ENCODE data around the gene CAPS.

CAPS gene

DNA sequence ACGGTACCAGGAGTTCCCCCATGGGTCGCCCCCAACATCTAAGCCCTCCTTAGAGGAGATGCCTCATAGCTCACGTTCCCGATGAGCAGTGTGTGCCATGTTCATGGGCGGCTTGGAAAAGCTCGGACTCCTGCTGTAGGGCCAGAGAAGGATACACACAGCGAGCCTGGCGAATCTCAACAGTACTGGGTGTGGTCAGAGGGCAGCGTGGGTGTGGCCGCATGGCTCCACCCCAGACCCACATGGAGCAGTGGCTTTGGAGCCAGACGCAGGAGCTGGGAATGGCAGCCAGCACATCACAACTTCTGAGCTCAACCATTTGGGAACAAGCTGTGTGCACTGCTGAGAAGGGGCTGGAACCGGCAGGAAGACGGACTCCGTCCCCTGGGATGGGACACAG, 15.6 kb downstream of the CAPS start:
- ATAC-seq (ENCODE audit: low read depth) (no peak), DNase-seq (ENCODE audit: low spot score in 2 of 2) (no peak)
- Mint-ChIP-seq H3K4me3 (no peak overlapping the region), H3K4me1 (peaks cover 13% of the 10 kb centered on the region), H3K36me3 (peaks cover 13% of the 10 kb centered on the region), H3K27ac (no peak overlapping the region), H3K9me3 (no peaks in the 10 kb centered on the region), H3K27me3 (no peaks in the 10 kb centered on the region)

DNA sequence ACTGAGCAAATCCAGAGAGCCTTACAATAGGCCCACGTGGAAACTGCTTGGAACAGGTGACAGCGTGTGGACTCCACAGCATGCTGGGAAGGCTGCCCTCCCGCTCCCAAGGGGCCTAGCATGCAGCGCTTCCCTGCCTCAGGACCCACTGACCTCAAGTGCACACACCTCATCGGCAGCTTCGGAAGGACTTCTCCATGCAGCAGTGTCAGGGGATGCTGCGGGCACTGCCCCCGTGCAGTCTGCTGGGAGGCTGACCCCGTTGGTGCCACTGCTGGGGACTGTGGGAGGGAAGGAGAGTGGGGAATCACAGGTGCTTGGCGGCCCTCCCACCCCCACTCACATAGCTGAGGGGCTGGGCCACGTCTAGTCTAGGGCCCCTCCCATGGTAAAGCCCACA, 17.2 kb downstream of the CAPS start:
- Mint-ChIP-seq H3K36me3 (peaks cover 17% of the 10 kb centered on the region), H3K27ac (no peak overlapping the region)
- no peak for ATAC-seq (ENCODE audit: low read depth)

DNA sequence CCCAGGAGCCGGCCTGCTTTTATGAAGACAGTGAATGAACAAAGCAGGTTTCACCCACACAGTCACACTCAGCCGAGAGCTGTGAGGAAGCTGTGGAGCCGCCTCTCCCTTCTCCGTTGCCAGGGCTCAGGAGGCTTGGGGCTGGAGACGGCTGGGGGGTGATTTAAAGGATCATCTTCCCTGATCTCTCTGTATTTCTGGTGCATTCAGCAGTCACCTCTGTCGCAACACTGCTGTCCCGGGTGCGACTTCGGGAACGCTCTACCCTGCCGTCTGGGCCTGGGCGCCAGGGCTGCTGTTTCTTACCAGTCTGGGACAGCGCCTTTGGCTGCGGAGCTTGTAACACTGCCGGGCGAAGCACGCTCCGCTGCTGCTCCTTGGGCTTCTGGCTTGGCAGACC, 18.1 kb downstream of the CAPS start:
- DNase-seq (ENCODE audit: low spot score in 2 of 2) (no peak), ATAC-seq (ENCODE audit: low read depth) (no peak)
- peaks cover 16% of the 10 kb centered on the region for H3K36me3 Mint-ChIP-seq
- no peaks in the 10 kb centered on the region for H3K9me3 Mint-ChIP-seq
- H3K27me3 Mint-ChIP-seq, result no peaks in the 10 kb centered on the region
- H3K4me1 Mint-ChIP-seq, result peaks cover 13% of the 10 kb centered on the region
- H3K27ac Mint-ChIP-seq, result no peak overlapping the region
- H3K4me3 Mint-ChIP-seq, result no peak overlapping the region

More for the DNA sequence above, 17.2 kb downstream of the CAPS start:
- peaks cover 13% of the 10 kb centered on the region for H3K4me1 Mint-ChIP-seq
- no peaks in the 10 kb centered on the region for H3K27me3 Mint-ChIP-seq
- H3K9me3 Mint-ChIP-seq, result no peaks in the 10 kb centered on the region
- no peak for DNase-seq (ENCODE audit: low spot score in 2 of 2)
- no peak overlapping the region for H3K4me3 Mint-ChIP-seq

DNA sequence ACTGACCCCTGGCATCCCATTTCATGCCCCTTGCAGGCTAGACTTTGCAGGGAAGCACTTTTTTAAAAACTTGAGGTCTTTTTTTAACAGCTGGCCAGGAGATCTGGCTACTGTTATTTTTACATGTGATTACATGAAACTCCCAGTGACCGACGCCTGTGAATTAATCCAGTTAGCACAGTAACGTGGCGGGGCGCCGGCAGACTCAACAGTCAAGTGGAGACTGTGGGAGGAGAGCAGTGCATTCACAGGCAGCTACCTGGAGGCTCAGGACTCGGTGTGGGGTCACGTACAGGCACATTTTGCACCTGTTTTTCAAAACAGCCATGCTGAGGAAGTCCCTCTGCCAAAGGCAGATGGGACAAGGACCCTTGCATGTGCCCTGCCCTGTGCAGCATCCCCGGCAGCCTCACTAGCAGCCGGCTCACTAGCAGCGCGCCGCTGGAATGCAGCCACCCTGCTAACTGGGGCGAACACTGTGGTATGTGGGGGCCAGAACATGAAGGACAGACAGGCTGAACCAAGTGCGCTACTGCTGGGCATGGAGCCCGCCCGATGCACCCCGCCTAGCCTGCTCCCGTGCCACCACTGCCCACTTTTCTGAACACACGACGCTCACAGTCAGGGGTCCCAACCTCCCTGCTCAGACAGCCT, 18.7 kb downstream of the CAPS start:
- Mint-ChIP-seq H3K36me3 (peaks cover 20% of the 10 kb centered on the region), H3K27ac (no peak overlapping the region), H3K9me3 (no peaks in the 10 kb centered on the region), H3K27me3 (no peaks in the 10 kb centered on the region), H3K4me1 (peaks cover 9% of the 10 kb centered on the region), H3K4me3 (no peak overlapping the region)
- no peak for DNase-seq (ENCODE audit: low spot score in 2 of 2)
- no peak for ATAC-seq (ENCODE audit: low read depth)

DNA sequence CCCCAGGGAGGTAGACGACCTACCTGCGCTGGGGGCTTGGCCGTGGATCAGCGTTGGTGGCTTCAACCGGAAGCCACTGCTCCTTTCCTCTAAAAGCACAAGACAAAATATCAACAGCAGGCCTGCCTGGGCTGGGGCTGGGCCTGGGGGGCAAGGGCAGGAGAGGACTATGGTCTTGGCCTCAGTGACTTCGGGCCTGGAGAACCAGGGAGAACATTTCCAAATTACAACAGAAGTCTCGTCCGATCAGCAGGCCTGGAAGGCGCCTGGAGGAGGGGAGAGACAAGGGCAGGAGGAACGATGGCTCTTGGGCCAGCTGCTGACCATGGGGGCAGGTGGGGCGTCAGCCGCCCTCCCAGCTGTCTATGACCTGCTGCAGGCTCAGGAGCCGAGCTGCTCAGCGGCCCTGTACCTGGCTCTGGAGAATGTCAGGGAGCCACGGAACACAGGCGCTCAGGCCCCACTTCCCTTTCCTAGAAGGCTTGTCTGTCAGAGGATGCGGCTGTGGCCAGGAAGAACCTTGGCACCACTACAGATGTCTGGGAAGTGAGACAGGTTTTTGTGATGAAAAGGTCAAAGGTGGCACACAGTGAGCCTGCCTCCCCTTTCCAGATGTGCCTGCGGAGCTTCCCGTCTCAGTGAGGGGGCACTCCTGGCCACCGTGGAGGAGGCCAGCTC, 19.5 kb downstream of the CAPS start:
- H3K36me3 Mint-ChIP-seq, result peaks cover 17% of the 10 kb centered on the region
- H3K4me3 Mint-ChIP-seq, result no peak overlapping the region
- no peaks in the 10 kb centered on the region for H3K27me3 Mint-ChIP-seq
- no peak overlapping the region for H3K27ac Mint-ChIP-seq
- H3K9me3 Mint-ChIP-seq, result no peaks in the 10 kb centered on the region
- ATAC-seq (ENCODE audit: low read depth) (no peak), DNase-seq (ENCODE audit: low spot score in 2 of 2) (no peak)
- peaks cover 2% of the 10 kb centered on the region for H3K4me1 Mint-ChIP-seq

DNA sequence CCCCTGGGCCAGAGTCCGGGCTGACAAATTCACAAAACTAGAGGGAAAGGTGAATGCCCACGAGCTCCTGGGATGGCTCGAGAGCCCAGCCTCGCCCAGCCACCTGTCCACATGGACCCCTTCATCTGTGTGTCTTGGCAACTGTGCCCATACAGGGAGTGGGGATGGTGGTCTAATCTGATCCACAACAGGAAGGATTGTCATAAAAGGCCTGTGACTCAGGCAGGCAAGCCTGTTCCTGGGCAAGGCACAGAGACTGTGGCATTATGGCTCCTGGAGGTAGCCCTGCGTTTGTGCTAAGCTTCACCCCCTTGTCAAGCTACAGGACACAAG, 20.0 kb downstream of the CAPS start:
- no peaks in the 10 kb centered on the region for H3K27me3 Mint-ChIP-seq
- no peak for ATAC-seq (ENCODE audit: low read depth)
- no peaks in the 10 kb centered on the region for H3K9me3 Mint-ChIP-seq
- no peak overlapping the region for H3K4me3 Mint-ChIP-seq
- peaks cover 14% of the 10 kb centered on the region for H3K36me3 Mint-ChIP-seq
- H3K4me1 Mint-ChIP-seq, result peaks cover 2% of the 10 kb centered on the region
- no peak for DNase-seq (ENCODE audit: low spot score in 2 of 2)
- no peak overlapping the region for H3K27ac Mint-ChIP-seq

DNA sequence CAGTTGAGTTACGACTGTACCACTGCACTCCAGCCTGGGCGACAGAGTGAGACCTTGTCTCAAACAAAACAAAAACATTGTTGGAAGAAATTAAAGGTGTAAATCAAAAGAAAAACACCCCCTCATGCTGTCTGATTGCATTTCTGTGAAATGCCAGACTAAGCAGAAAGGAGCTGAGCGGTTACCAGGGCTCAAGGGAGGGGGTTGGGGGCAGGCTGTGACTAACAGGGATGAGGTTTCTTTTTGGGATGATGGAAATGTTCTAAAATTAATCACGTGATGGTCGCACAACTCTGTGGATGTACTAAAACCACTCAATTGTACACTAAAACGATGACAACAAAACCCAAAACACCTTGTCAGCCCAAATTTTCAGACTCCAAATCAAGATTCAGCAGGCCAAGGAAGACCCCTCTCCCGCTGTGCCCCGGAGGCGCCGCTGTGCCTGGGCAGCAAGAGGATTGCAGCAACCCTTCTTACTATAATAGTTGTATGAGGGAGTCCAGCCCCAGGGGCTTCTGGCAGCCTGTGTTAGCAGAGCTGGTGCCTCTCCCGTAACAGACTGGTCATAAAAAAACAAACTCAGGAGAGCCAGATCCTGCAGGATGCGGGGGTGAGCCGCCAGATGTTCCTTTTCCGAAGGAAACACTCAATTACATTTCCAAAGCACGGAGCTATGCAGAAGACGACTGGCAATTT, 20.9 kb downstream of the CAPS start:
- H3K36me3 Mint-ChIP-seq, result peaks cover 14% of the 10 kb centered on the region
- no peaks in the 10 kb centered on the region for H3K27me3 Mint-ChIP-seq
- no peaks in the 10 kb centered on the region for H3K9me3 Mint-ChIP-seq
- no peak overlapping the region for H3K27ac Mint-ChIP-seq
- no peak for ATAC-seq (ENCODE audit: low read depth)
- DNase-seq (ENCODE audit: low spot score in 2 of 2), result no peak
- peaks cover 2% of the 10 kb centered on the region for H3K4me1 Mint-ChIP-seq
- no peak overlapping the region for H3K4me3 Mint-ChIP-seq

DNA sequence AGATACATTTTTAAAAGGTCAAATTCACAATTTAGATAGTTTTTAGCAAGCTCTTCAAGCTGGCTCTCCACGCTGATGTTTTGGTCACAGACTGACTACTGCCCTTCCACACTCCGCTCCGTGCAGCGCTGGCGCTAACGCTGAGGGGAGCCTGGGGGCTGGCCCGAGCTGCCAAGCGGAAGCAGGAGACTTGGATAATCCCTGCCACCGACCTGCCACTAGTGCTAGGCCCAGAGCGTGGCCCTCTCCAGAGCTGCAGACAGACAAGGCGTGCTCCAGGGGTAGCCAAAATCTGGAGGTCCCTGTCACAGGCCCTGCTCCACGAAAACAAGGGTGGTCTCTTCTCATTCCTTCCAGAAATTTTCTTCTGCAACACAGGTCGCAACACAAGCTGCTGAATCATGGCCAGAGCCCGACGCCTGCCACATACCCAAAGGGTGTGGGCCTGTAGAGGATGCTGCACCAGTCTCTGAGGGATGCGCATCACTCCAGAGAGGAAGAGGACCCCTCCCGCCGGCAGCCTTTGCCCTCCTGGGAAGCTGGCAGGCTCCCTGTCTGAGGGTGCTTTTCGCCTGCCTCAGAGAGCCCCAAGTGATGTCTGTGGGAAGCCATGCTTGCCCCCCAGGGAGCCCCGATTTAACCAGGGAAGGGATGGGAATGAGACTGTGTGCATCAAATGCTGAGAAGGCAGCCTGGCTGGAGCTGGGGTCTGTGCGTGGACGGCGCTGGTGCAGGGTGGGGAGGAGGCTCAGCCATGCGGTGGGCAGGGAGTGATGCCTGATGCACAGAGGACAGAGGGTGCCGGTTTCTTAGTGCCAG, 21.6 kb downstream of the CAPS start:
- H3K27me3 Mint-ChIP-seq, result no peaks in the 10 kb centered on the region
- no peak for ATAC-seq (ENCODE audit: low read depth)
- no peaks in the 10 kb centered on the region for H3K9me3 Mint-ChIP-seq
- no peak overlapping the region for H3K4me3 Mint-ChIP-seq
- no peak overlapping the region for H3K27ac Mint-ChIP-seq
- H3K4me1 Mint-ChIP-seq, result peaks cover 2% of the 10 kb centered on the region
- peaks cover 14% of the 10 kb centered on the region for H3K36me3 Mint-ChIP-seq
- DNase-seq (ENCODE audit: low spot score in 2 of 2), result no peak

DNA sequence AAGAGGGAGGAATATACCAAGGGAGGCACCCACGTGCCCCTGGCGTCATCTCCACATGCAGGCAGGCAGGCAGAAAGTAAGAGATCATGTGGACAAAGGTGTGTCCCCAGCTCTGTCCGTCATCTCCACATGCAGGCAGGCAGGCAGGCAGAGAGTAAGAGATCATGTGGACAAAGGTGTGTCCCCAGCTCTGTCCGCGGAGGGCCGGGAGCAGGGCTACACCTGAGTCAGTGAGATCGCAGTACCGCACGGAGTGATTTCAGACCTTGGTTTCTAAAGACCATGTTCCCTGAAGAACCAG, 22.2 kb downstream of the CAPS start:
- H3K27me3 Mint-ChIP-seq, result no peaks in the 10 kb centered on the region
- H3K4me3 Mint-ChIP-seq, result no peak overlapping the region
- H3K36me3 Mint-ChIP-seq, result peaks cover 14% of the 10 kb centered on the region
- ATAC-seq (ENCODE audit: low read depth) (no peak), DNase-seq (ENCODE audit: low spot score in 2 of 2) (no peak)
- H3K9me3 Mint-ChIP-seq, result no peaks in the 10 kb centered on the region
- no peak overlapping the region for H3K27ac Mint-ChIP-seq
- H3K4me1 Mint-ChIP-seq, result peaks cover 2% of the 10 kb centered on the region

DNA sequence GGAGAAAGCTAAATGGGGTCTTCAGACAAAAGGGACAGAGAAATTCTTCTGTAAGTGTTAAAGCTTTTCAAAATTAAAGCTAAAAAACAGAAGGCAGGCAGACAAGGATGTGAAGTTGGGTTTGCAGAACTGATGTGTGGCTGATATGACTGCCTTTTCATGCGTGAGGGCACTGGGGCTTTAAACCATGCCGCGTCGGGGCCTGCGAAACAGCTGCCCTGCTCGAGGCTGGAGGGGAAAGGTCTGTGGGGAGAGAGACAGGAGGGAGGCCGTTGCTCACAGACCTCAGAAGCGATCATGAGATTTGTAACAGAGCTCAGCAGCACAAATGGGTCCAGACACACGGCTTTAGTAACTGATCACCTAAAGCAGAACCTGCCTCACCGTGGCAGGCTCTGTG, 23.5 kb downstream of the CAPS start:
- H3K4me1 Mint-ChIP-seq, result peaks cover 2% of the 10 kb centered on the region
- no peaks in the 10 kb centered on the region for H3K27me3 Mint-ChIP-seq
- H3K4me3 Mint-ChIP-seq, result no peak overlapping the region

DNA sequence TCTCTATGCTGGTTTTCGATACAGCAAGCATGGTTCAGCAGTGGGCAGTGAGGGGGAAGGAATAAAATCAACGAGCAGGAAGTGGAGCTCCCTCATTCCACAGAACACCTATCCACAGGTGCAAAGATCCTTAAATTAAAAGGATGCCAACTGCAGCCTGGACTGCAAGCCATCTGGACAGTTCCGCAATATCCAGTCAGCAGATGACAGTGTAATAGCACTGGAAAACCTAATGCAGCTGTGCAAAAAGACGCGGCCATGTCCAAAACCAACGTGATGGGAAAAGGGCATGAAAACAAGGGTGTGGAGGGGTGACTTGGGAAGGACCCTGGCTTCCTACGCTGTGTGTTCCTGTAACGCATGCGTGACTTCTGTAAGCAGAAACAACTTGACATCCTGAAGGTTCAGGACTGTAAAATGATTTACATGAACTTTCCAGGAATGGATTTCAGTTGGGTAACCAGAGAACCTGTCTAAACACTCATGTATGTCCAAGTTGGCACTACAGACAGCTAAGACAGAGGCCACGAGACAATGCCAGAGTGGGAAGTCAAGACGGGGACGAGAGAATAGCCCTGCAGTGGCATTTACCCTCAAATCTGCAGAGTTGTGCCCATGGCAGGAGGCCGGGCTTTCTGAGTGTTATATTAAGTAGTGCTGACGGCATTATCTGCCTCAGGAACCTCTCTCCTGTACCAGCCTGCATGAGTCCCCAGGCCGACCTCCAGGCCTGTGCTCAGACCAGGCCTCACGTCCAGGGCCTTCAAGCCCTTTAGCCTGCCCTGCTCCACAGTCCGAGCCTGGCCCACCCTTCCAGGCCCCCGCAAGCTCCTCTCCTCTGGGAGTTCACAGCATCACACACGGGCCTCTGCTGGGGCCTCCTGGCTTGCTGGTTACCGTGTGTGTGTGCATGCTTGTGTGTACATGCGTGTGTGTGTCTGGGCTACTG, 26.5 kb downstream of the CAPS start:
- no peak overlapping the region for H3K27ac Mint-ChIP-seq
- no peak for ATAC-seq (ENCODE audit: low read depth)
- H3K27me3 Mint-ChIP-seq, result no peaks in the 10 kb centered on the region
- no peak for DNase-seq (ENCODE audit: low spot score in 2 of 2)
- H3K4me1 Mint-ChIP-seq, result peaks cover 6% of the 10 kb centered on the region
- no peaks in the 10 kb centered on the region for H3K9me3 Mint-ChIP-seq
- H3K36me3 Mint-ChIP-seq, result peaks cover 14% of the 10 kb centered on the region
- no peak overlapping the region for H3K4me3 Mint-ChIP-seq

More for the DNA sequence above, 23.5 kb downstream of the CAPS start:
- H3K9me3 Mint-ChIP-seq, result no peaks in the 10 kb centered on the region
- no peak overlapping the region for H3K27ac Mint-ChIP-seq
- peaks cover 11% of the 10 kb centered on the region for H3K36me3 Mint-ChIP-seq
- ATAC-seq (ENCODE audit: low read depth) (no peak), DNase-seq (ENCODE audit: low spot score in 2 of 2) (no peak)

DNA sequence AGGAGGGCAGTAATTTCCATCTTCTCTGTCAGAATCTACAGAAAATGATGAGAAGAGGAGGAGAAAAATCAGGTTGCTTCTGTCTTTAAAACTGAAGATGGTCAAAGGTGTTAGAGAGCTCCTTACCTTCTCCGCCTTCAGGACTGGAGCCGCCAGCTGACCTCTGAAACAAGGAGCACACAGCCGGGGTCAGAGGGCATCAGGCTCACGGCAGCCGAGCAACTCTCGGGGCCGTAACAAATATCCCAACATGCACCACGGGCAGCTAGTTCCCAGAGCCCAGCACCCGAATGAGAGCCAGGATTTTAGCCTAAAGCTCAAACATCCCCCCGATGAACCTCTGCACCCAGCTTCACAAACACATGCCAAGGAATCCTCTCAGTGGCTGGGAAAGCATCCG, 27.6 kb downstream of the CAPS start:
- no peak overlapping the region for H3K27ac Mint-ChIP-seq
- no peaks in the 10 kb centered on the region for H3K27me3 Mint-ChIP-seq
- peaks cover 13% of the 10 kb centered on the region for H3K4me1 Mint-ChIP-seq
- DNase-seq (ENCODE audit: low spot score in 2 of 2) (no peak), ATAC-seq (ENCODE audit: low read depth) (no peak)
- H3K36me3 Mint-ChIP-seq, result peaks cover 16% of the 10 kb centered on the region
- no peak overlapping the region for H3K4me3 Mint-ChIP-seq
- no peaks in the 10 kb centered on the region for H3K9me3 Mint-ChIP-seq

DNA sequence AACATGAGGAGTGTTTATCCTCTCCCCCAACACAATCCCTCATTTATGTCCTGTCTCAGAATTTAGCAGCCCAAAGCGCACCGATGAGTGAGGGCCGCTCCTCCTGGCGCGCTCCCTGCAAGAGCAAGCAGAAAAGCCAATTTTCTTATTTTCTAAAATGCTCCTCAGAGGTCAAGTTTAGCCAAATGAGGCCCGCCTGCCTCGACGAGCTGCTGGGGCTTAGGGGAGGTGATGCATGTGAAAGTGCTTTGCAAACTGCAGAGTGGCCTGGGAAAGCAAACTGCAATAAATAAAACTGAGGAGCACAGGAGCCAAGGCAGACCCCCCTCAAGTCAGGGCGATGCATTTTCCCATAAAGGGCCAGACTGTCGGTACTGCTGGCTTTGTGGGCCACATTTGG, 29.0 kb downstream of the CAPS start:
- no peaks in the 10 kb centered on the region for H3K27me3 Mint-ChIP-seq
- no peak for ATAC-seq (ENCODE audit: low read depth)
- peaks cover 15% of the 10 kb centered on the region for H3K4me1 Mint-ChIP-seq
- no peaks in the 10 kb centered on the region for H3K9me3 Mint-ChIP-seq
- H3K4me3 Mint-ChIP-seq, result no peak overlapping the region
- DNase-seq (ENCODE audit: low spot score in 2 of 2), result no peak
- H3K27ac Mint-ChIP-seq, result no peak overlapping the region
- peaks cover 13% of the 10 kb centered on the region for H3K36me3 Mint-ChIP-seq
